ENCODE data around the gene TBKBP1. TPM values are rescaled to one million over a fixed set of nuclear protein-coding genes. Genes with fewer than 3 reads are reported as not detected.

TBKBP1 gene
- total RNA-seq, 1 donor from 2014 or later, result 18.3 TPM

GRCh38 chr17:47670064-47670463, 23.9 kb upstream of the TBKBP1 start:
- H3K4me3 ChIP-seq, result no peak overlapping the region
- TF ChIP-seq, protein P1, sequence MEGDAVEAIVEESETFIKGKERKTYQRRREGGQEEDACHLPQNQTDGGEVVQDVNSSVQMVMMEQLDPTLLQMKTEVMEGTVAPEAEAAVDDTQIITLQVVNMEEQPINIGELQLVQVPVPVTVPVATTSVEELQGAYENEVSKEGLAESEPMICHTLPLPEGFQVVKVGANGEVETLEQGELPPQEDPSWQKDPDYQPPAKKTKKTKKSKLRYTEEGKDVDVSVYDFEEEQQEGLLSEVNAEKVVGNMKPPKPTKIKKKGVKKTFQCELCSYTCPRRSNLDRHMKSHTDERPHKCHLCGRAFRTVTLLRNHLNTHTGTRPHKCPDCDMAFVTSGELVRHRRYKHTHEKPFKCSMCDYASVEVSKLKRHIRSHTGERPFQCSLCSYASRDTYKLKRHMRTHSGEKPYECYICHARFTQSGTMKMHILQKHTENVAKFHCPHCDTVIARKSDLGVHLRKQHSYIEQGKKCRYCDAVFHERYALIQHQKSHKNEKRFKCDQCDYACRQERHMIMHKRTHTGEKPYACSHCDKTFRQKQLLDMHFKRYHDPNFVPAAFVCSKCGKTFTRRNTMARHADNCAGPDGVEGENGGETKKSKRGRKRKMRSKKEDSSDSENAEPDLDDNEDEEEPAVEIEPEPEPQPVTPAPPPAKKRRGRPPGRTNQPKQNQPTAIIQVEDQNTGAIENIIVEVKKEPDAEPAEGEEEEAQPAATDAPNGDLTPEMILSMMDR (IDR thresholded peaks at IDR 0.05), result no peak
- no peaks in the 10 kb centered on the region for H3K4me1 ChIP-seq
- H3K27ac ChIP-seq, result no peak overlapping the region
- DNase-seq (ENCODE audit: low spot score in 2 of 2), result no peak
- peaks cover 92 to 96% of the 10 kb centered on the region in 2 donors for H3K36me3 ChIP-seq
- intact Hi-C loops (cut with DNase I), result no loop called here
- no peaks in the 10 kb centered on the region for H3K9me3 ChIP-seq
- no peaks in the 10 kb centered on the region for H3K27me3 ChIP-seq

- no peaks in the 10 kb centered on the region for H3K4me1 ChIP-seq
- no peaks in the 10 kb centered on the region for H3K27me3 ChIP-seq
- peaks cover 97 to 100% of the 10 kb centered on the region in 2 donors for H3K36me3 ChIP-seq
- TF ChIP-seq, protein P1 (IDR thresholded peaks at IDR 0.05), result no peak
- intact Hi-C loops (cut with DNase I), result no loop called here
- no peak overlapping the region for H3K4me3 ChIP-seq
- H3K27ac ChIP-seq, result no peak overlapping the region
- DNase-seq (ENCODE audit: low spot score in 2 of 2), result no peak
- no peaks in the 10 kb centered on the region for H3K9me3 ChIP-seq
These were observed 19.5 kb upstream of the TBKBP1 start for GRCh38 chr17:47674499-47674898.

GRCh38 chr17:47675380-47676198, 18.4 kb upstream of the TBKBP1 start:
- intact Hi-C loops (cut with DNase I), result no loop called here
- Histone ChIP-seq H3K9me3 (no peaks in the 10 kb centered on the region), H3K27me3 (no peaks in the 10 kb centered on the region), H3K27ac (no peak overlapping the region), H3K36me3 (peaks cover 96 to 100% of the 10 kb centered on the region in 2 donors), H3K4me1 (no peaks in the 10 kb centered on the region), H3K4me3 (no peak overlapping the region)
- no peak for DNase-seq (ENCODE audit: low spot score in 2 of 2)
- TF ChIP-seq, protein P1 (IDR thresholded peaks at IDR 0.05), result no peak

GRCh38 chr17:47676199-47676472, 17.8 kb upstream of the TBKBP1 start:
- TF ChIP-seq, protein P1 (IDR thresholded peaks at IDR 0.05), result no peak
- no peak overlapping the region for H3K4me3 ChIP-seq
- H3K36me3 ChIP-seq, result peaks cover 96 to 100% of the 10 kb centered on the region in 2 donors
- H3K9me3 ChIP-seq, result no peaks in the 10 kb centered on the region
- DNase-seq (ENCODE audit: low spot score in 2 of 2), result no peak
- H3K27ac ChIP-seq, result no peak overlapping the region
- no peaks in the 10 kb centered on the region for H3K27me3 ChIP-seq
- intact Hi-C loops (cut with DNase I), result no loop called here
- no peaks in the 10 kb centered on the region for H3K4me1 ChIP-seq

DNA sequence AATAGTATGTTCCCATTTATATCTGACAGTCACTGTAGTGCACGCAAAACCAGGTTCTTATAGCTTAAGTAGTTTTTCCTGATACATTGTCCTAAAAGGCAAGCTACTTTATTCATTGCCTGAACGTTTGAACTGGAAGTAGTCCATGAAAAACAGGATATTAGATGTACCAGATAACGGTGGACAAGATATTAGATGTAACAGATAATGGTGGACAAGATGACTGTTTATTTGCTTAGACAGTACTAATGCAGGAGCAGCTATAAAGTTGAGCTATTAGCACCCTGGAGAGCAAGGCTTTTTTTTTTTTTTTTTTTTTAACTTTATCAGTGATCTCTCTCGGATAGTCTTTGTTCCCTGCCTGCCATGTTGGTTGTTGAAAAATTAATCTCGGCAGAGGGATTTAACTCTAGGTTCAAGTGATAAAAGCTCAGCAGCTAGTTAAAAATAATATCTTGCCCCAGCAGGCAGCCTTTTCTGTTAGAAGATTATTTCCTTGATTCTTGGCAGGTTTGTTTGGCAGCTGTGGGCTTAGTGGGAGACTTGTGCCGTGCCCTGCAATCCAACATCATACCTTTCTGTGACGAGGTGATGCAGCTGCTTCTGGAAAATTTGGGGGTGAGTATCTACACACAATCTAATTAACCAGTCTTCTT, 17.3 kb upstream of the TBKBP1 start:
- DNase-seq (ENCODE audit: low spot score in 2 of 2), result no peak
- TF ChIP-seq, protein P1 (IDR thresholded peaks at IDR 0.05), result no peak
- H3K4me3 ChIP-seq, result no peak overlapping the region
- peaks cover 97 to 100% of the 10 kb centered on the region in 2 donors for H3K36me3 ChIP-seq
- H3K4me1 ChIP-seq, result no peaks in the 10 kb centered on the region
- intact Hi-C loops (cut with DNase I), result no loop called here
- H3K9me3 ChIP-seq, result no peaks in the 10 kb centered on the region
- no peaks in the 10 kb centered on the region for H3K27me3 ChIP-seq
- H3K27ac ChIP-seq, result no peak overlapping the region

Measured in ascending aorta (tissue), 2 donors.